ENCODE measurements around the gene BCKDHB.
"Not testable (repeated sequence)": the region's sequence is repeated elsewhere in the genome, so short reads cannot be mapped to it uniquely, and the experiment has no call there.

BCKDHB gene

GRCh38 chr6:80106418-80107235 lies at the start of gene BCKDHB:
Gene BCKDHB, plus strand, starts transcription at chr6:80106671. Its CDS starts 23 bp downstream, at chr6:80106694.
- DNase-seq (ENCODE audit: low spot score), result peak; percentile 98

DNA sequence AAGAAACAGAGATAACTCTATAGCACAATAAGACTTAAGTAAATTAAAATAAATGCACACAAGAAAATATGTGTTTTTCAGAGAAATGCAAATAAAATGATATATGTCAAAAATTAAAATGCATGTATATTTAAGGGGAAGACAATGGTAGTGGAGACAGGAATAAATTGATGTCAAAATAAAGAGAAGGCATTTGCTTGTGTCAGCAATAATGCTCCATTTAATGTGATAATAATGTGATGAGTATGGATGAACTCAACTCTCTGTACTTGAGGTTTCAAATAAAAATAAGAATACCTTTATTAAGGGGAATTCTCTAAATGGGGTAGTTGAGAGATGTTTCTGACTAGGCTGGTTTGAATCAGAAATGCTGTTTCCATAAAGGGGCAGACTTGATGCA lies 45.7 kb upstream of the BCKDHB start:
- DNase-seq (ENCODE audit: low spot score), result no peak

DNA sequence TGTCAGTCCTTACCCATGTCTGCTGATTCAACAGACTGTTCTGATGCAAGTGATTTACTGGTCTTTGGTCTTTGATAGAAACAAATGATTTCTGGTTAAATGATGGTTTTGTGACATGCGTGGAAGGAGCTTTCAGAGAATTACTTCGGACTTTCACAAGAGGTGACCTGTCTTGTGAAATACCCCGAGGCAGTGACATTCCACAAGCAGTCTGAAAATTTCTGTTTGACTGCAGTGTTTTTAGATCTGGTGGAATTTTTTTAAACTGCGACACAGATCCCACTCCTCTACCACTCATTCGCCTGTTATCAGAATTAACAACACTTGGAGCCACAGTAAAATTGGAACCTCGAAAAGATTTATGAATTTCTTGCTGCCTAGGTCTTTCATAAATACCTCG lies 38.3 kb upstream of the BCKDHB start:
- not testable (repeated sequence) for DNase-seq (ENCODE audit: low spot score)

DNA sequence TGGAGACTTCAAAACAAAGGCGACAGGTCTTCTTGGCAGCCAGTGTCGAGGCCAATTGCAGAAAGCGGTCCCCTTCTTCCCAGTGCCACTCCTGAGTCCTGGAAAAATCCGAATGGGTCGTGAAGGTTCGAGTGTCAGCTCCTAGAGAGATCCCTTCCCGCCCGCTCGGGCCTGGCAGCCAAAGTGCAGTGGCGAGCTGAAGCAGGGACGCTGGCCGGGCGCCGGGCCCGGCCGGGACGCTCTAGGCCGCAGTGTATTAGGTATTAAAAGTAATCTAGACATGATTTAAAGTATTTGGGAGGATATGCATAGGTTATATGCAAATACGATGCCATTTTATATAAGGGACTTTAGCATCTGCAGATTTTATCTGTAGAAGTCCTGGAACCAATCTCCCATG lies 36.0 kb upstream of the BCKDHB start:
- not testable (repeated sequence) for DNase-seq (ENCODE audit: low spot score)

DNA sequence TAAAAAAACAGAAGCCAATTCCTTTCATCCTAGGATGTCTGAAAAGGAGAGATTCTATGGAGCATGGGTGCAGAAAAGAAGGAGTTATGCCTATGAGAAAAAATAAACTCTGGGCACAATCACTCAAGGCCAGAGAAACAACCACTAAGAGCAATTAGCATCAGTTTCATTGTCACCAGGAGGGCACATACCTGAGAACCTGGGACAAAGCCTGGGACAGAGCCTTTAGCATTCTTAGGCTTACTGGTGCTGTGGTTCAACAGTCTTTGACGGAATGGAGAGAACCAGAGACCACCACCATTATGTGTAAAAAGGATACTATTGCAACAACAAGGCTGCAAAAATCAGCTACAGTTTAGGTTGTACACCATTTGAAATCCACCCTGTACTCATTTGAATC lies 29.4 kb upstream of the BCKDHB start:
- no peak for DNase-seq (ENCODE audit: low spot score)

DNA sequence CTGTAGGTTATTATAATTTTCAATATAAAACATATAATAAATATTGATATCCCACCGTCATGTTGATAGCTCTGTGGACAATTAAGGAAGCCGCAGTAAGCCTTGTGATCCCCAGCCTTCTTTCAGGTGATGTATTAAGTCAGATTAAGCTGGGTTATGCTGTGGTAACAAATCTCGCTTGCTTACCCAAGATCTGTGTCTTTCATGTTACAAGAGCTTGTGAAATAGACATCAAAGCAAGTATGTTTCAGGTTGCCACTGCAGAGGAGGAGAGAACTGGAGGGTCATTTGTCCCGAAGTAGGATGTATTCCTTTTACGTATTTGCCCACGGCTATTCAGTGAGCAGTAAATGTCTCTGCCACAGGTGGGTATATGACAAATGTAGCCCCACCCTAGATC lies 17.8 kb upstream of the BCKDHB start:
- no peak for DNase-seq (ENCODE audit: low spot score)

DNA sequence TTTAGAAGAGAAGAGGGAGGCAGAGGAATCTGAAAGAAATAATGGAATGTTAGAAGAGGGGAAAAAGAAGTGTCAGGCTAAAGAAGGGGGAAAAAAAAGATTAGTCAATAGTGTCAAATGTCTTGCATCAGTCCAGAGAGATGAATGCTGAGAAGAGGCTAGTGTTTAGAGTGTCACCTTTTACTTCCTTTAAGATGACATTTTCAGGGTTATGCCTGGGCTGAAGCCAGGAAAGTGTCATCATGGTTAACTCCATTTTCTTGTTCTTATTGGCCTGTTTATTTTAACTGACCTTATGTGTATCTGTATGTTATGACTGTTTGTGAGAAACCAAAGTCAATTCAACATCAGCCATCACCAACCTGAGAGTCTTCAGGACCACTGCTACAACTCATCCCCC lies 15.0 kb upstream of the BCKDHB start:
- DNase-seq (ENCODE audit: low spot score), result no peak

GRCh38 chr6:80094017-80094416 lies 12.5 kb upstream of the BCKDHB start:
- DNase-seq (ENCODE audit: low spot score), result peak; percentile 40

DNA sequence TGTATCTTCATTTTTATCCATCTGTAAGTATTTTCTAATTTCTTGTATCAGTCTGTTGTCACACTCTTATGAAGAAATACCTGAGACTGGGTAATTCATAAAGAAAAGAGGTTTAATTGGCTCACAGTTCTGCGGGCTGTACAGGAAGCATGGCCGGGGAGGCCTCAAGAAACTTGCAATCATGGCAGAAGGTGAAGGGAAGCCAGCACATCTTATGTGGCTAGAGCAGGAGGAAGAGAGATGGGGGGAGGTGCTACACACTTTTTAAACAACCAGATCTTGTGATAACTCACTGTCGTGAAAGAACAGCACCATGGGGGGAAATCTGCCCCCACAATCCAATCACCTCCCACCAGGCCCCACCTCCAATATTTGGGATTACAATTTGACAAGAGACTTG lies 10.9 kb upstream of the BCKDHB start:
- DNase-seq (ENCODE audit: low spot score), result no peak

- no peak for DNase-seq (ENCODE audit: low spot score)
These were observed 8.1 kb upstream of the BCKDHB start for GRCh38 chr6:80098392-80098791.

GRCh38 chr6:80104520-80104919 lies 2.0 kb upstream of the BCKDHB start:
- no peak for DNase-seq (ENCODE audit: low spot score)

- DNase-seq (ENCODE audit: low spot score), result no peak
These were observed 476 bp upstream of the BCKDHB start for GRCh38 chr6:80105972-80106417.

GRCh38 chr6:80122576-80122975 lies 16.1 kb downstream of the BCKDHB start:
- not testable (repeated sequence) for DNase-seq (ENCODE audit: low spot score)

DNA sequence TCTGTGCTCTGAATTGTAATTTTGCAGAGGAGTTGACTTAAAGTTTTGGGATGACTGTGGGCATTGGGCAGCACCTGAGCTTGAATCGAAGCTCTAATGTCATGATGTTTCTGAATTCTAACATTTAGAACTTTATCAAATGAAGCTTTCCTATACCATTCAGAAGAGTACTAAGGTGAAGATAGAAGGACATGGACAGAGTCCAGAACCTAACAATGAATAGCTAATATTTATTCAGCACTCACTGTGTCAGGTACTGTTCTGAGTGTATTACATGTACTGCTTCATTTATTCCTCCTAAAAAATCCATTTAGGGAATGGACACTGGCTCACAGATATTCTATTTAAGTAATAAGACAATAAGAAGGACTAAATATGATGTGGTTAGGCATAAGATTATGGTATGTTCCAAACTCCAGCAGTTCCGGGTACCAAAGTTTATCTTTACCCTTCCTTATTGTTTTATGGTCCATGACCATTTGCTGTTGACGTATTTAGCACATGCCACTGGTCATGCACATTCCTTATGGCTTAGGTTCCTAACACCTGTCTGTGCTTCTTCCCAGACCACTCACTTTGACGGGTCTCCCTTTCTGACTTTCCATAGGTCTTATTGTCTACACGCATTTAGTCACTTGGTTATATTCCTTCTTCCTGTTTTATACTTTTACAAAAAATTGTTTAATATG lies 20.3 kb downstream of the BCKDHB start:
- DNase-seq (ENCODE audit: low spot score), result no peak

- no peak for DNase-seq (ENCODE audit: low spot score)
These were observed 23.0 kb downstream of the BCKDHB start for GRCh38 chr6:80129485-80129884.

GRCh38 chr6:80133020-80133419 lies 26.5 kb downstream of the BCKDHB start:
- peak; percentile 66 for DNase-seq (ENCODE audit: low spot score)

DNA sequence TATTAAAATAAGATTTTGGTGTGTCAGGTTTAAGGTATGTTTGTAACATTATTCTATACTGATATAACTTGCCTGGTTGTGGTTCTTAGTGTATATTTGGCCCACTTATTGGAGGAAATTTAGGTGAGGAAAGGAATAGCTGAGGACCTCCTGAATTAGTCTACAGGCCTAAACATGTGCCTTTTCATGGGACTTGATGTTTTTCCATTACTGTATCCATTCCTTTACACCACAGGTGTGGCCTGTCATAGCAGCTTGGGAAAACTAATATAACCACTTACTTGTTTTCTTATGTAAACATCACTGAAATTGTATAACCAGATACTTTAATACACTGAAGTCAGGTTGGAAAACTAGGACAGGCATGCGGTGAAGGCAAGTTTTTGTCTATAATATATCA lies 27.6 kb downstream of the BCKDHB start:
- DNase-seq (ENCODE audit: low spot score), result no peak

DNA sequence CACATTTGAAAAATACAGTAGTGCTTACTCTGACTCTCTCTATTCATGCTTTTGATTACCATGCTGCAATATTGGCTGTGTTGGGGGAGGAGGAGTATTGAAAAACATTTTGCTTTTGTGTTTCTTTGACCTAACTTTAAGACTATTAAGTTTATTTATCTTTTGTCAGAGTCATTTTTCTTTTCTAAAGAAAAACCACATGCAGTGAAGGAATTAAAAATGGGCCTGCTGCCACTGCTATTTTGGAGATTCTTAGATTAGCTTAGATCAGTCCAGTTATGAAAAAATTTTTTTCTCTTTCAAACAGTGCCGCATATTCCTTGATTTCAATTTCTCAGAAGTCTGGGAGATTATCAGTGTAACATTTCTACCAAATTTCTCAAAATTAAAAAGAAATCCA lies 36.1 kb downstream of the BCKDHB start:
- DNase-seq (ENCODE audit: low spot score), result no peak

- no peak for DNase-seq (ENCODE audit: low spot score)
These were observed 37.0 kb downstream of the BCKDHB start for GRCh38 chr6:80143419-80143937.

GRCh38 chr6:80144753-80145315 lies 38.4 kb downstream of the BCKDHB start:
- no peak for DNase-seq (ENCODE audit: low spot score)

GRCh38 chr6:80145509-80145908 lies 39.0 kb downstream of the BCKDHB start:
- no peak for DNase-seq (ENCODE audit: low spot score)

DNA sequence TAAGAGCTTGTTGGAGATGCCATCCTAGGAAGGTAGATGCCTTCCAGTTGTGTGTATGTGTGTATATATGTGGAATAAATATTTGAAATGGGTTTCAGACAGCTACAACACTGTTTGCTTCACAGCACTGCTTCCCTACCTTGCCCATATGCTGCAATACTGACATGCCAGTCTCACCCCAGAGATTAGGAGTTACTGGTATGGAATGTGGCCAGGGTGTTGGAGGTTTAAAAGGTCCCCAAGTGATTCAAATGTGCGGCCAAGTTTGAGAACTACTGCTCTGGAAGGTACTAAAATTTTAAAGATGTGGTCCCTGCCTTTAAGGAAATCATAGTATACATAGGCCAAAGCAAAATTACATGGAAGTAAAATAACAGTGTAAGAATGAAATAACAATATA lies 39.5 kb downstream of the BCKDHB start:
- DNase-seq (ENCODE audit: low spot score), result no peak

- no peak for DNase-seq (ENCODE audit: low spot score)
These were observed 41.7 kb downstream of the BCKDHB start for GRCh38 chr6:80148220-80148619.

All from RKO (cell line).